Lung (tissue), 12 donors: ENCODE results near the gene PACS1. TPM values are rescaled to one million over a fixed set of nuclear protein-coding genes. Genes with fewer than 3 reads are reported as not detected.

ENCODE experiments used
- ATAC-seq: fragments of 200-7000 bp; cut with Tn5 transposase; one replicate; pipeline ENCODE4 v1.9.1; 2020; ENCODE audit warnings: moderate number of reproducible peaks; ENCODE audit not compliant: insufficient read depth, low FRiP score
- DNase-seq, 3 donors: peaks; one replicate each; pipeline ENCODE4 v3.0.0-alpha.2; 2013 to 2017
- H3K27ac ChIP-seq, 2 donors: one replicate each; pipeline ENCODE4 v1.5.1; 2013; ENCODE audit warnings: mild to moderate bottlenecking in 2 of 2, moderate library complexity in 2 of 2, control low read depth in 1 of 2, inconsistent platforms in 1 of 2, low read depth in 1 of 2, low read length in 1 of 2
- H3K27me3 ChIP-seq, 3 donors: one replicate each; pipeline ENCODE4 v1.5.1; 2013; ENCODE audit warnings: low read length in 2 of 3; ENCODE audit not compliant: control insufficient read depth in 3 of 3, insufficient read depth in 3 of 3
- H3K36me3 ChIP-seq, 4 donors: one replicate each; pipeline ENCODE4 v1.5.1; 2013; ENCODE audit warnings: low read length in 4 of 4, mild to moderate bottlenecking in 1 of 4, moderate library complexity in 1 of 4; ENCODE audit not compliant: control insufficient read depth in 4 of 4, insufficient read depth in 4 of 4
- H3K4me1 ChIP-seq, 5 donors: one replicate each; pipeline ENCODE4 v1.5.1; 2013; ENCODE audit warnings: low read length in 5 of 5, mild to moderate bottlenecking in 2 of 5, moderate library complexity in 1 of 5; ENCODE audit not compliant: control insufficient read depth in 5 of 5, insufficient read depth in 5 of 5
- H3K4me3 ChIP-seq: one replicate; pipeline ENCODE4 v1.5.1; 2013; ENCODE audit warnings: mild to moderate bottlenecking, control low read depth, moderate library complexity
- H3K9ac ChIP-seq, 2 donors: one replicate each; pipeline ENCODE4 v1.5.1; 2013; ENCODE audit warnings: low read length in 2 of 2, control low read depth in 1 of 2; ENCODE audit not compliant: insufficient read depth in 1 of 2
- H3K9me3 ChIP-seq, 4 donors: one replicate each; pipeline ENCODE4 v1.5.1; 2013; ENCODE audit warnings: low read length in 3 of 4, mild to moderate bottlenecking in 1 of 4, moderate library complexity in 1 of 4; ENCODE audit not compliant: control insufficient read depth in 4 of 4, insufficient read depth in 3 of 4
- CTCF ChIP-seq: IDR thresholded peaks from 2 replicates; pipeline ENCODE4 v1.5.1; 2012; ENCODE audit warnings: mild to moderate bottlenecking; ENCODE audit errors: control extremely low read depth, extremely low read depth
- WGBS, 2 donors: extraction: QIAGEN DNeasy Blood & Tissue Kit; methylation state at CpG; one replicate each; pipeline ENCODE4 v1.1.7; 2013; 5-methylcytosine and 5-hydroxymethylcytosine counted together
- polyA plus RNA-seq, 2 donors: library from polyadenylated mRNA; stranded (reverse); fragments of 200-250 nt; gene quantifications; one replicate each; pipeline ENCODE4 v1.2.1, GENCODE V29; 2013
- total RNA-seq, 2 donors: library from RNA; depleted of rRNA in 1 of 2; stranded (reverse); fragments of >200 nt in 1 of 2; gene quantifications; one replicate each; pipeline ENCODE4 v1.2.1, GENCODE V29; 2014 to 2021
- donor health status: control.
- donor health status: control.
- donor health status: Bipolar disorder and iron deficiency.
- donor health status: healthy.
- donor health status: DM: yes; HTN: yes; CAD: no.

PACS1 gene
- total and polyA plus RNA-seq, 4 donors, result 22.2 to 48.8 (median 34.7) TPM

GRCh38 chr11:66240781-66241136, 170.7 kb downstream of the PACS1 start:
- Histone ChIP-seq H3K9ac (no peak overlapping the region), H3K27me3 (no peaks in the 10 kb centered on the region), H3K27ac (no peak overlapping the region), H3K9me3 (no peaks in the 10 kb centered on the region), H3K4me1 (no peaks in the 10 kb centered on the region), H3K4me3 (no peak overlapping the region), H3K36me3 (peaks cover 5 to 67% (median 20%) of the 10 kb centered on the region in 4 donors)
- no peak for TF ChIP-seq CTCF
- DNase-seq, result no peak
- 95 to 96% methylated on average over 9 of the region's 9 CpGs for WGBS, 2 donors
- no peak for ATAC-seq

GRCh38 chr11:66242095-66242765, 172.2 kb downstream of the PACS1 start:
- H3K9me3 ChIP-seq, result no peaks in the 10 kb centered on the region
- no peak for TF ChIP-seq CTCF
- no peaks in the 10 kb centered on the region for H3K4me1 ChIP-seq
- 83 to 90% methylated on average over 14 of the region's 14 CpGs for WGBS, 2 donors
- DNase-seq, result no peak
- no peaks in the 10 kb centered on the region for H3K27me3 ChIP-seq
- no peak overlapping the region for H3K4me3 ChIP-seq
- ATAC-seq, result no peak
- H3K9ac ChIP-seq, result no peak overlapping the region
- no peak overlapping the region for H3K27ac ChIP-seq
- peaks cover 3 to 66% (median 23%) of the 10 kb centered on the region in 4 donors for H3K36me3 ChIP-seq

GRCh38 chr11:66243782-66244535, 173.9 kb downstream of the PACS1 start:
- 76 to 81% methylated on average over 13 of the region's 13 CpGs for WGBS, 2 donors
- TF ChIP-seq CTCF, result no peak
- Histone ChIP-seq H3K9me3 (no peaks in the 10 kb centered on the region), H3K27ac (no peak overlapping the region), H3K9ac (no peak overlapping the region), H3K4me3 (peak overlapping the region; percentile 3), H3K27me3 (no peaks in the 10 kb centered on the region), H3K4me1 (no peaks in the 10 kb centered on the region), H3K36me3 (peaks cover 2 to 60% (median 21%) of the 10 kb centered on the region in 4 donors)
- ATAC-seq, result no peak
- no peak for DNase-seq
